ENCODE measurements around the gene TMEM139.

GRCh38 chr7:143320620-143321019, 35.9 kb downstream of the TMEM139 start:
- TF ChIP-seq, protein P1, sequence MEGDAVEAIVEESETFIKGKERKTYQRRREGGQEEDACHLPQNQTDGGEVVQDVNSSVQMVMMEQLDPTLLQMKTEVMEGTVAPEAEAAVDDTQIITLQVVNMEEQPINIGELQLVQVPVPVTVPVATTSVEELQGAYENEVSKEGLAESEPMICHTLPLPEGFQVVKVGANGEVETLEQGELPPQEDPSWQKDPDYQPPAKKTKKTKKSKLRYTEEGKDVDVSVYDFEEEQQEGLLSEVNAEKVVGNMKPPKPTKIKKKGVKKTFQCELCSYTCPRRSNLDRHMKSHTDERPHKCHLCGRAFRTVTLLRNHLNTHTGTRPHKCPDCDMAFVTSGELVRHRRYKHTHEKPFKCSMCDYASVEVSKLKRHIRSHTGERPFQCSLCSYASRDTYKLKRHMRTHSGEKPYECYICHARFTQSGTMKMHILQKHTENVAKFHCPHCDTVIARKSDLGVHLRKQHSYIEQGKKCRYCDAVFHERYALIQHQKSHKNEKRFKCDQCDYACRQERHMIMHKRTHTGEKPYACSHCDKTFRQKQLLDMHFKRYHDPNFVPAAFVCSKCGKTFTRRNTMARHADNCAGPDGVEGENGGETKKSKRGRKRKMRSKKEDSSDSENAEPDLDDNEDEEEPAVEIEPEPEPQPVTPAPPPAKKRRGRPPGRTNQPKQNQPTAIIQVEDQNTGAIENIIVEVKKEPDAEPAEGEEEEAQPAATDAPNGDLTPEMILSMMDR (IDR thresholded peaks at IDR 0.05) = no peak
- TF ChIP-seq POLR2A (IDR thresholded peaks at IDR 0.05) = no peak
